ENCODE measurements around the gene GTSE1.

DNA sequence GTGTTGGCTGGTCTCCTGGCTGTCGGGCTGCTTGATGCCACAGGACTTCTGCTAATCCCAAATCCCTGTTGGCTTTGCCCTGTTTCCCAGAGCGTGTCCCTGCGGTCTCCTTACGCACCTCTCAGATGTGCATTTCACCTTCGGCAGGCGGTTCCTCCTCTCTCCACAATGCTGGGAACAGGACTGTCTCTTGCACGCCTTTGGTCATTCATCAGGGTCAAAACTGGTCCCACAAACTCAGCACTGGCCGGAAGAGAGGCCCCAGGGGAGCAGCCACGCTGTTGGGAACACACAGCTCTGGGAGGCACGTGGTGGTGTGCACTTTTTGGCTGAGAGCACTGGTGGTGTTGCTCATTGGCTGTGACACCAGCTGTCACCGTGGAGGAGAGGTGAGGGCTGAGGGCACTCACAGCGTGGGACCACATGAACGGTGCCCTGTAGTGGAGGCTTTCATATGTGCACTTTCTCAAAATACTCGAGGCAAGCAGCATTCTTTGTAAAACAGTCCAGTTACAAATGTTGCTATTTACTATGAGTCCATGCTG is 23.6 kb downstream of the GTSE1 start:
- TF ChIP-seq EZH2 (IDR thresholded peaks at IDR 0.05; ENCODE audit: low read length, unreplicated experiment) (no peak), EZH2phosphoT487 (IDR thresholded peaks at IDR 0.05; ENCODE audit: borderline replicate concordance, low read length) (no peak)
- TF ChIP-seq, protein P1, sequence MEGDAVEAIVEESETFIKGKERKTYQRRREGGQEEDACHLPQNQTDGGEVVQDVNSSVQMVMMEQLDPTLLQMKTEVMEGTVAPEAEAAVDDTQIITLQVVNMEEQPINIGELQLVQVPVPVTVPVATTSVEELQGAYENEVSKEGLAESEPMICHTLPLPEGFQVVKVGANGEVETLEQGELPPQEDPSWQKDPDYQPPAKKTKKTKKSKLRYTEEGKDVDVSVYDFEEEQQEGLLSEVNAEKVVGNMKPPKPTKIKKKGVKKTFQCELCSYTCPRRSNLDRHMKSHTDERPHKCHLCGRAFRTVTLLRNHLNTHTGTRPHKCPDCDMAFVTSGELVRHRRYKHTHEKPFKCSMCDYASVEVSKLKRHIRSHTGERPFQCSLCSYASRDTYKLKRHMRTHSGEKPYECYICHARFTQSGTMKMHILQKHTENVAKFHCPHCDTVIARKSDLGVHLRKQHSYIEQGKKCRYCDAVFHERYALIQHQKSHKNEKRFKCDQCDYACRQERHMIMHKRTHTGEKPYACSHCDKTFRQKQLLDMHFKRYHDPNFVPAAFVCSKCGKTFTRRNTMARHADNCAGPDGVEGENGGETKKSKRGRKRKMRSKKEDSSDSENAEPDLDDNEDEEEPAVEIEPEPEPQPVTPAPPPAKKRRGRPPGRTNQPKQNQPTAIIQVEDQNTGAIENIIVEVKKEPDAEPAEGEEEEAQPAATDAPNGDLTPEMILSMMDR (conservative IDR thresholded peaks at IDR 0.05; ENCODE audit: low read depth, low read length), result no peak
